ENCODE results near the gene SLC25A15. TPM values are rescaled to one million over a fixed set of nuclear protein-coding genes. Genes with fewer than 3 reads are reported as not detected.
A peak's percentile ranks its signal among the peaks of the same experiment; 100 is the strongest.

Gene SLC25A15
- total RNA-seq, 4 donors from 2014 or later: 19.0 to 92.8 (median 75.5) TPM

DNA sequence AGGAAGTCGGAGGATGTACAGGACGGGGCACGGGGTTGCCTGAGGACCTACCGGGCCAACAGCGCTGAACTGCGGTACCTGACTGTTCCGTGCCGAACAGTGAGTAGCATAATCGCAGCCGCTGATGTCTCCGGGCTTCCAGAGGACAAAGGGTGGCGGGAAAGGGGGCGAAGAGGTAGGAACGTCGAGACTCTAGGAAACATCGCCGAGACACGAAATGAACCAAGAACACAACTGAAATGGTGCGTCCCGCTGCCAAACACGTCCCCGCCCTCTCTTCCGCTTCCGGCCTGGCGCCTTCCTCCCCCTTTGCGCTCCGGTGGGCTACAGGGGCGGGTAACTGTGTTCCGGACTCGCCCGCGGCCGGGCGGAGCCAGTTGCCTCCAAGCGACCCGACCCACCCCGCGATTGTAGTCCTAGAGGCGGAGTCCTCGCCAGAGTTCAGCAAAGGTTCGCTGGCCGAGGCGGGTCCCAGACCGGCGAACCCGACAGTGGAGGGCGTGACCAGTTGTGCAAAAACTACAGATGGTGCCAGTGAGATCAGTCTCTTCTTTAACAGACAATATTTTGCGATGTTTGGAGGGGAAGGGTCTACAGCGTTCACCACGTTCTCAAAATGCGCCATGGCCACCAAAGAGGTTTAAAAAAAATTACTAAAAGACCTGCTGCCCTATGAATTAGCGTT lies 18.3 kb upstream of the SLC25A15 start, which contains the start of gene MRPS31:
TSS of gene MRPS31 (minus strand) at position 257 of the 685 bp plus-strand sequence. CDS start at position 203, 54 bp downstream.
- peak; percentile 95 to 98 (median 97) for DNase-seq
- Histone ChIP-seq H3K27ac (peak within 1 kb of the TSS; percentile 79 to 88 (median 86)), H3K4me1 (peaks cover 0 to 21% (median 2%) of the 10 kb centered on the region in 4 donors), H3K27me3 (no peaks in the 10 kb centered on the region), H3K9me3 (no peaks in the 10 kb centered on the region), H3K4me3 (peak within 1 kb of the TSS; percentile 61 to 87 (median 80)), H3K36me3 (peaks cover 0 to 7% (median 0%) of the 10 kb centered on the region in 3 donors)
- TF ChIP-seq POLR2A (IDR thresholded peaks at IDR 0.05): peak; percentile 51 to 72
- TF ChIP-seq, protein P1, sequence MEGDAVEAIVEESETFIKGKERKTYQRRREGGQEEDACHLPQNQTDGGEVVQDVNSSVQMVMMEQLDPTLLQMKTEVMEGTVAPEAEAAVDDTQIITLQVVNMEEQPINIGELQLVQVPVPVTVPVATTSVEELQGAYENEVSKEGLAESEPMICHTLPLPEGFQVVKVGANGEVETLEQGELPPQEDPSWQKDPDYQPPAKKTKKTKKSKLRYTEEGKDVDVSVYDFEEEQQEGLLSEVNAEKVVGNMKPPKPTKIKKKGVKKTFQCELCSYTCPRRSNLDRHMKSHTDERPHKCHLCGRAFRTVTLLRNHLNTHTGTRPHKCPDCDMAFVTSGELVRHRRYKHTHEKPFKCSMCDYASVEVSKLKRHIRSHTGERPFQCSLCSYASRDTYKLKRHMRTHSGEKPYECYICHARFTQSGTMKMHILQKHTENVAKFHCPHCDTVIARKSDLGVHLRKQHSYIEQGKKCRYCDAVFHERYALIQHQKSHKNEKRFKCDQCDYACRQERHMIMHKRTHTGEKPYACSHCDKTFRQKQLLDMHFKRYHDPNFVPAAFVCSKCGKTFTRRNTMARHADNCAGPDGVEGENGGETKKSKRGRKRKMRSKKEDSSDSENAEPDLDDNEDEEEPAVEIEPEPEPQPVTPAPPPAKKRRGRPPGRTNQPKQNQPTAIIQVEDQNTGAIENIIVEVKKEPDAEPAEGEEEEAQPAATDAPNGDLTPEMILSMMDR (IDR thresholded peaks at IDR 0.05): peak in 1 of 6 experiments; percentile 7

- Histone ChIP-seq H3K27me3 (no peaks in the 10 kb centered on the region), H3K4me1 (peaks cover 0 to 28% (median 2%) of the 10 kb centered on the region in 4 donors), H3K27ac (no peak overlapping the region), H3K36me3 (no peaks in the 10 kb centered on the region), H3K9me3 (no peaks in the 10 kb centered on the region), H3K4me3 (no peak overlapping the region)
- TF ChIP-seq, protein P1 (IDR thresholded peaks at IDR 0.05): no peak
- TF ChIP-seq POLR2A (IDR thresholded peaks at IDR 0.05): no peak
- no peak for DNase-seq
Measured at GRCh38 chr13:40772765-40773473, 16.5 kb upstream of the SLC25A15 start.

DNA sequence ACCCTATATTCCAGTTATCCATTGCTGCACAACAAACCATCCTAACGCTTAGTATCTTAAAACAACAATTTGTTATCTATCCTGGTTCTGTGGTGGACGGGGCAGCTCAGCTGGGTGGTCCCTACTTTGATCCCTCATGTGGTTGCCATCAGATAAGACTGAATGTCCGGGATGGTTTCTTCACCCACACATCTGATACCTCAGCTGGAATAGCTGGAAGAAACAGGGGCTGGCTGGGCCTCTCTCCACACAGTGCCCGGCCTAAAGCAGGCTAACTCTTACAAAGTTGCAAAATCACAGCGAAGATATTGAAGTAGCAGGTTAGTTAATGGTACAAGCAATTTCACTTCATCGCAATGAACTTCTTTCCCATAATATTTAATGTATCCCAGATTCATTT lies 14.7 kb upstream of the SLC25A15 start:
- Histone ChIP-seq H3K9me3 (no peaks in the 10 kb centered on the region), H3K4me3 (no peak overlapping the region), H3K27ac (no peak overlapping the region), H3K4me1 (peaks cover 0 to 19% (median 1%) of the 10 kb centered on the region in 4 donors), H3K27me3 (no peaks in the 10 kb centered on the region), H3K36me3 (no peaks in the 10 kb centered on the region)
- no peak for DNase-seq
- no peak for TF ChIP-seq POLR2A (IDR thresholded peaks at IDR 0.05)
- TF ChIP-seq, protein P1 (IDR thresholded peaks at IDR 0.05): no peak

DNA sequence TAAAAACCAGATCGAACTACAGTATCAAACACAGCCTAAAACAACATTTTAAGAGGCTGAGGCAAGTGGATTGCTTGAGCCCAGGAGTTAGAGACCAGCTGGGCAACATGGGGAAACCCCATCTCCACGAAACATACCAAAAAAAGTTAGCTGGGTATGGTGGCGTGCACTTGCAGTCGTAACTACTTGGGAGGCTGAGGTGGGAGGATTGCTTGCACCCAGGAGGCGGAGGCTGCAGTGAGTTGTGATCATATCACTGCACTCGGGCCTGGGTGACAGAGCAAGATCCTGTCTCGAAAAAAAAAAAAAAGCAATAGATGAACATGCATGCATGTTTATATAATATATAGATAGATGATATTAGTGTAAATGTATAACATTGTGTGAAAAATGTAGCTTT lies 13.2 kb upstream of the SLC25A15 start:
- no peak for DNase-seq
- Histone ChIP-seq H3K27me3 (no peaks in the 10 kb centered on the region), H3K4me3 (no peak overlapping the region), H3K27ac (peak overlapping the region; percentile 24 to 72 (median 66)), H3K9me3 (no peaks in the 10 kb centered on the region), H3K4me1 (peaks cover 0 to 13% (median 0%) of the 10 kb centered on the region in 4 donors), H3K36me3 (no peaks in the 10 kb centered on the region)
- no peak for TF ChIP-seq POLR2A (IDR thresholded peaks at IDR 0.05)
- TF ChIP-seq, protein P1 (IDR thresholded peaks at IDR 0.05): no peak

DNA sequence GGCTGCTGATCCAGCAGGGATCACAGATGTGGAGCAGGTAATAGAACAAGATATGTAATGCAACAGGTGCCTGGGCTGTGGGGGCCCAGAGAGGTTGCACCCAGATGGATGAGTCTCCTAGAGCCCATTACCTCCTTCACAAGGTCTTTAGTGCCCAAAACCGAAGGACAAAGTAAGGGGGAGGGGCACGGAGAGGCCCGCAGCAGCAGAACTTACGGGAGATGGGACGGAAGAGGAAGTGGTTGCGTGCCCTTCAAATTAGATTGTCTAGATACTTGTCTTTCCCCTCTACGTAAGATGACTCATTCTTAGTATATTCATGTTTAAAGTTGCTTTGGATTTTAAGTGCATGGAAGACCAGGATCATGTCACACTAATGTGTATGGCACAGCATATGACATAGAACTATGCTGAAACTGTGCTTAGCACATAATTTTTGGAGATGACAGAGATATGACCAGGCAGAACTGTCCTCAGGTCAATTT lies 12.7 kb upstream of the SLC25A15 start:
- DNase-seq: peak in 2 of 3 donors; percentile 76 to 85
- Histone ChIP-seq H3K36me3 (no peaks in the 10 kb centered on the region), H3K27me3 (no peaks in the 10 kb centered on the region), H3K4me1 (peaks cover 0 to 11% (median 0%) of the 10 kb centered on the region in 4 donors), H3K4me3 (no peak overlapping the region), H3K9me3 (no peaks in the 10 kb centered on the region), H3K27ac (peak overlapping the region; percentile 24 to 72 (median 66))
- TF ChIP-seq, protein P1 (IDR thresholded peaks at IDR 0.05): no peak
- no peak for TF ChIP-seq POLR2A (IDR thresholded peaks at IDR 0.05)

Measured in Peyer's patch (tissue), 4 donors.